NCI-H748 treated with DMSO at 0.1 percent for 48 hours (cell line): ENCODE data around the gene NOD2.

Experiments used
- DNase-seq: peaks from one replicate; lab custom pipeline; 2025; lab: John Stamatoyannopoulos, UW

The NOD2 gene

GRCh38 chr16:50692999-50693781 lies at the start of gene NOD2:
NOD2 (plus strand) TSS chr16:50693606; CDS start chr16:50699496, 5,890 bp downstream.
- DNase-seq: no peak

- no peak for DNase-seq
Observed at GRCh38 chr16:50644245-50644644, 49.2 kb upstream of the NOD2 start.

- DNase-seq: no peak
Observed at GRCh38 chr16:50644729-50645128, 48.7 kb upstream of the NOD2 start.

DNA sequence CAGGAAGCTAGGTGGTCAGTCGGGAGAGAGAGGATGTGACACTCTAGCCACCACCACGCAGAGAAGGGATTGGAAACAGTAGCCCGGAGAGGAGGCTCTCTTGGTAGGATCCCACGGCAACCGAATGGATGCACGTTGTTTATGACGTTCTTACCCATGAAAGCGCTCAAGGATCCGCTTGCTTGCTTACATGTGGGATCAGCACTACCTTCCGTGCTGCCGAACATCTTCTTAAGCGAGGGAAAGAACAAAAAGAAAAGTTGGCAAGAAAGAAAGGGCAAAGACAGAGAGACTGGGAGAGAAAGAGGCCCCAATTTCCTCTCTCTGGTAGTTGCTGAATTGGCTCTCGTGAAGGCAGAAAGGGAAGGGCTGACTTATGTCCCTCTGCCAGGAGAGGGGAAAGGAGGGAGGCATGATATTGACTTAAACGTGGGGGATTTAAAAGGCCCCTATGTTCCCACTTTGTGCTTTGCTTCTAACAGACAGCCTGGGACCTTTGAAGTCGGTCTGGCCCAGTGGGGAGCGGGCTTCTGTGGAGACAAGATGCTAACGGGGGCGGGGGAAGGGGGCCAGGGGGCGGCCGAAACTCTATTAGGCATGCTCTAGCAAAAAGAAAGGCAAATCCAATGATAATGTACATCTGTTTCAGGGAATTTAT lies 47.7 kb upstream of the NOD2 start:
- no peak for DNase-seq

- no peak for DNase-seq
Observed at GRCh38 chr16:50646345-50646744, 47.1 kb upstream of the NOD2 start.

- no peak for DNase-seq
Observed at GRCh38 chr16:50651835-50652438, 41.5 kb upstream of the NOD2 start.

DNA sequence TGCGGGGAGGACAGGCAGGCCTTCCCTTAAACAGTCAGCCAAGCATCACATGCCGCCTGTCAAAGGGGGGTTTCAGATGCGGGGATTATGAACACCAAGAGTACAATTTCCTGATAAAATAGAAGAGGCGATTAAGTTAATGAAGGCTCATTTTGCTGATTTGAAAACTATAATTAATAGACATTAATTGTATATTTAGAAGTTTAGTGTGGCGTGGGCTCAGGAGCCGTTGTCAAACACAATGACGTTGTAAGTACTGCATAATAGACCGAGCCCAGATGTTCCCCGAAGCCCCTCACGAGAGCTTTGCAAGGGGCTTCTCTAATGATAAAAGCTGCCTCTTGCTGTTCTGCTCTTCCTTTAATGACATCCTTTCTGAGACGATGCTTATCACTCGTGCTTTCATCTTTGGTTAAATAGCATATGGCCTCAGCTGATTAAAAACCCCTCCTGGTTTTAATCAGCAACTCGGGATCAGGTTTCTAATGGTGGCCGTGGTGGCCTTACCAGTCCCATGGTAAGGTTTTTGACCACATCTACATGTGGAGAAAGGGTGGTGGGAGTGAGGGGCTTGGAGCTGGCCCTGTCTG lies 40.5 kb upstream of the NOD2 start:
- no peak for DNase-seq

DNA sequence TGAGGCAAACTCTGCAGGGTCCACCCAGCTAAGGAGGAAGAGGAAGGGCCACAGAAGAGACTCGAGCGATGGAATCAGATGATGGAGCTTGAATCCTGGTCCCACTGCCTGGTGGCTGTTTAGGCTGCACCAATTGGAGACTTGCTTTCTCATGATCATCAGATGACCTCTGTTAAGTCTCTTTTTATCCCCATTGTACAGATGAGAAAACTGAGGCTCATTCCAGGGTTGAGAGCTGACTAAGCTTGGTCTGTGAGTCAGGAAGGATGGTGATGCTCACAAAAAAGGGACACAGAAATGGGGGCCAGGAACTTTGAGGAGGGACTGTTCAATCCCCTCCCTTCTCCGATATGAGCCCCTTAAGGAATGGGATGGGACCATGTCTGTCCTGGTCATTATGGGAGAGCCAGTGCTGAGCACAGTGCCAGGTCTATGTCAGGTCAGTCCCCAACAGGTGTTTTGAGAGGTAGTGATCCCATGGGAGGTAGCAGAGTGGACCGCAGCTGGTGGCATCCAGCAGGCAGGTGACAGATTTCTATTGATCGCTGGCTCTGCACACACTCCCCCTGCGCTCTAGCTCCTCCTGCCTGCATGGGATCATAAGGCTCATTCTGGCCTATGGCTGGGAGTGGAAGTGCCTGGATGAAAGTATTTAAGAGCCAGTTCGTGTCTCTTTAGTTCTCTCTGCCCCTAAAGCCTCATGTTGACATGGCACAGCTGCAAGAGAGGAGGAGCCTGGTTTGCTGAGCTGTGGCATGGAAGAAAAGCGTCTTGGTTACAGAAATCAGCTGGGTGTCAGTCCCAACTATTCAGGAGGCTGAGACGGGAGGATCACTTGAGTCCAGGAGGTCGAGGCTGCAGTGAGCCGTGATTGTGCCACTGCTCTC lies 39.5 kb upstream of the NOD2 start:
- no peak for DNase-seq

DNA sequence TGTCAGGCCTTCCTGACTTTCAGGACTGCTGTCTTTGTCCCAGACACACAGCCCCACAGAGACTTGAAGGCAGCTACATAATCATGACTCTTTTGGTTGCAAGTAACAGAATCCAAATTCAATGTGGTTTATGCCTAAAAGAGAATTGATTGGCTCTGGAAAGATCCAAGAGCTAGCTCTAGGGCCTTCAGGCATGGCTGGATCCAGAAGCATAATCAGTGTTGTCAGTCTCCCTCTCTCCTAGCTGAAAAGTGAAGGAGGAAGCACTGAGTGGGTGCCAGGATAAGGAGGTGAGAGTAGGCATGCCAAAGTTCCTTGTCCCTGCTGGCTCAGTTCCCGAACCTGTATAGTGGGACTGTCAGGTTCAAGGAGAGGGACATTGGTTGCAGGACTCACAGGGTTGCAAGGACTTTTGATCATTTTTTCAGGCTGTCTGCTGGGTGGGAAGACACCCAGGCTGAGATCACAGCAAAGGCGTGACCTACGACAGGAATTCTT lies 37.8 kb upstream of the NOD2 start:
- no peak for DNase-seq

DNA sequence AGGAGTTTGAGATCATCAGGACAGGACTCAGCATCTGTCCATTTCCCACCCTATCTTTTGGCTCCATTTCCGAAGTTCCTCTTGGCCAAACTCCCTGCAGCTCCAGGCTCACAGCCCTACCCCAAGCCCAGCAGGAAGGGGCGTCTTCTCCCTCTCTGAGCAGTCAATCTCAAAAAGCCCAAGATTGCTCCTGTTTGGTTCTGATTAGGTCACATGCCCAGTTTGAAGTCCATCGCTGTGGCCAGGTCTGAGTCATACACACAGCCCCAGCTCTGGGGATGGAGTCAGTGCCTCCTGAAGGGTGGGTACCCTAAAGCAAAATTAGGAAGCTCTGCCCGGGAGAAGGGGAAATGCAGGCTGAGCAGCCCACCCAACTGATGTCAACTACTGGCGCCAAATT lies 36.2 kb upstream of the NOD2 start:
- DNase-seq: no peak

DNA sequence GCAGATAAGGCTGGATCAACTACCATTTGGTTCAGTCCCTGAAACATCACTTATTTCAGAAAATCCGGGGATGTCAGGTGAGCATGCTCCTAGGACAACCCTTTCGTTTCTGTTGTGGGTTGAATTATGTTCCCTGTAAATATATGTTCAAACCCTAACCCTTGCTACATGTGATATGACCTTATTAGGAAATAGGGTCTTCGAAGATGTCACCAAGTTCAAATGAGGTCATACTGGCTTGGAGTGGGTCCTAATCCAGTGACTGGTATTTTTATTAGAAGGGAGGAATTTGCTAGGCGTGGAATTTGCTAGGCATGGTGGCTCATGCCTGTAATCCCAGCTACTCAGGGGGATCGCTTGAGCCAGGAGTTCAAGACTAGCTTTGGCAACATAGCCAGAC lies 33.6 kb upstream of the NOD2 start:
- DNase-seq: no peak

DNA sequence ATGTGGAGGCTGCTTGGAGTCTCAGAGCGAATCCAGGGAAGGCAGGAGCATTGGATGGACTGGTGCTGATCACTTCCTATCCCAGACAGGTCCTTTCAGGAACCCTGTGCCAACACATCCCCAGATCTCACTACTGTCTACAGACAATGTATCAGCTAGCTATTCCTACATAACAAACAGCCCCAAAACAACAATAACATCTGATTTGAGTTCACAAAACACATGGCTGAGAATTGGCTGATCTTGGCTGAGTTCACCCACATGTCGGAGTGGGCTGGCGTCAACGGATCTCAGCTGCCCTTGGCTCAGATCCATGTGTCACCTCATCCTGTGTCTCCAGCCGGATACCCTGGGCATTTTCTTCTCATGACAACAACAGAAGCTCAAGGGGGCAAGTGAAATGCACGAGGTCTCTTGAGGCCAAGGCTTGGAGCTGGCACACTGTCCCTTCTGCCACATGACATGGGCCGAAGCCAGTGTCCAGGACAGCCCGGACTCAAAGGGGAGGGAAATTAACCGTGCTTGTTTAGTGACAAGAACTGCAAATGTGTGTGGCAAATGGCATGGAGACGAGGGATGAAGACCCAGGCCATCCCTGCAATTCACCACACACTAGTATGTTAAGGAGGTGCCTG lies 31.0 kb upstream of the NOD2 start:
- DNase-seq: no peak

GRCh38 chr16:50664270-50664669 lies 29.1 kb upstream of the NOD2 start:
- no peak for DNase-seq

DNA sequence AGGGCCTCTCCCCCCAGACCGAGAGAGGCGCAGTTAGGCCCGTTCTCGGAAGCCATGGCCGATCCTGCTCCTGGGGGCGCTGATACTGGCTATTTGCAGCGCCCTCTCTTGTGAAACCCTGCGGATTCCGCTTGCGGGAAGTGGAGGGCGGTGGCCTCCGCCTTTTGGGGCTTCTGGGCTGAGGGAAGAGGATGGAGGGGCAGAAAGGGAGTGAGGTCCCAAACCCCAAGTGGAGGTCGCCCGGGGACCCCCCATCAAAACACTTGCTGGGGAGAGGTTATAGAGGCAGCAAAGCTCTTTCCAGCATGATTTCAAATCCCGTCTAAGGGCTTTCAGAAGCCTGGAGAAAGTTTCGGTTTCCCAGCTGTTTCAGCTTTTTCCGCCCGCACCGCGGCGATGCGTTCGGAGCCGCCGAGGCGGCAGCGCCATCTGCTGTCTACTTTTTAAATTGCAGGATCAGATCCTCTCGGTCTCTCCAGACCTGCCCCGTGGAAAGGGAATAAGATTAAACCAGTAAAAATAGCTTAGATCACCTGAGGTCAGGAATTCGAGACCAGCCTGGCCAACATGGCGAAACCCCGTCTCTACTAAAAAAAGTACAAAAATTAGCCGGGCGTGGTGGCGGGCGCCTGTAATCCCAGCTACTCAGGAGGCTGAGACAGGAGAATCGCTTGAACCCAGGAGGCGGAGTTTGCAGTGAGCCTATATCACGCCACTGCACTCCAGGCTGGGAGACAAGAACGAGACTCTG lies 28.1 kb upstream of the NOD2 start:
- DNase-seq: peak; percentile 4

- DNase-seq: no peak
Observed at GRCh38 chr16:50666658-50667496, 26.5 kb upstream of the NOD2 start.

GRCh38 chr16:50667497-50668367 lies 25.7 kb upstream of the NOD2 start:
- DNase-seq: no peak

DNA sequence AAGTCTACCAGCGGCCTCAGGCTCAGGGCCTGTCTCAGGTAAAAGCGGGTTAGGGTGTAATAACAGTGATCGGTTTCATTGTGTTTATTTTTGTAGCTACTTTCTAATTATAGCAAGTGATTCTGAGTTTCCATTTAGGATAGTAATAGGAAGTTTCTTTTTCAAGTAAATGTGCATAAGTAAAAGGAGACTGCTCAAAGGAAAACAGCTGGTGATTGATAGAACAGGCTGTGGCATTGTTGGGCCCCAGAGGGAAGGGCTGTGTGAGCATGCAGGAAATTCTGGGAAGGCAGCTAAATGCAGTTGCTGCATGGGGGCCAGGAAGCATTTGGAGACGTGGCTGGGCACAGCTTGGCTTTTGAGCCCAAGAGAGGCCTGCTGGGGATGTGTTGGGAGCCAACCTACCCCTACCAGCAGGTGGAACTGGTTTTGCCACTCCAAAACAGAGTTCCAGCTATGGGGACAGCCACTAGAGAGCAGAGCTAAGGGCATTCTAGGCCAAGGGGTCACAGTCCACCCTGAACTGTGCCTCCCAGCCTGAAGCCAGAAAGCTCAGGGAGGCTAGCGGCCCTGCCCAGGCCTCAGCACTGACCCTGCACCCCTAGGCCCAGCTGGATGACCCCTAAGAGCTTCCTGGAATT lies 24.9 kb upstream of the NOD2 start:
- no peak for DNase-seq

DNA sequence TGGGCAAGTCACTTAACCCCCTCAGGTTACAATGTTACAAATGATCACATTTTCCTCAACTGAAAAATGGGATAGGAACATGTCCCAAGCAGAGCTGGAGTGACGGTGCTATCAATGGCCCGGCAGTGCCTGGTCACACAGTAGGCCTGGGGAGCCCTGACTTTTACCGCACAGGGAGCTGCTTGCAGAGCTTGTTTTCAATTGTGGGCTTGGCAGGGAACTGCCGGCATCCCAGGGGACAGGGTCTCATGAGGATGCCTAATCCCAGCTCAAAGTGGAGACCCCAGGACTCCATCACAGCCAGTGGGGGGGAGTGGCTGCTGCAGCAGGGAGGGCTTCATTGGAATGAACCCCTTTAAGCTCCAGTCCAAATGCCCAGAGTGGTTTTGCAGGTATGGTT lies 23.7 kb upstream of the NOD2 start:
- no peak for DNase-seq
